Endothelial cell of umbilical vein (primary cell): Measurements from ENCODE around the gene DIPK2B. TPM values are rescaled to one million over a fixed set of nuclear protein-coding genes. Genes with fewer than 3 reads are reported as not detected.

Source experiments
- BruUV-seq: library from RNA; stranded (reverse); fragments of 400-500 nt; replicated peaks from 2 replicates; lab custom pipeline; 2021; lab: Mats Ljungman, UMichigan
- CTCF ChIA-PET: fragments of 300-600, 350-600 bp; sonication (Branson Sonifier 250); formaldehyde crosslinking; loops from one replicate; lab custom pipeline; 2021; ENCODE audit warnings: antibody characterized with exemption, inconsistent platforms; lab: Charles Lee
- POLR2A ChIA-PET: fragments of 300-600, 350-600 bp; sonication (Branson Sonifier 250); formaldehyde crosslinking; loops from one replicate; lab custom pipeline; 2021; ENCODE audit warnings: antibody characterized with exemption, inconsistent platforms; lab: Charles Lee
- DNase-seq: peaks from one replicate; pipeline ENCODE4 v3.0.0-alpha.2; 2011; ENCODE audit warnings: low read depth, low spot score
- FAIRE-seq: peaks from 2 replicates; lab custom pipeline; 2011; peaks lifted over from hg19 to GRCh38; lab: Jason Lieb, UNC
- H2AFZ ChIP-seq: 2 replicates; pipeline ENCODE4 v1.6.0; 2012; ENCODE audit warnings: low read depth, low read length, control low read depth, inconsistent platforms
- H3K27ac ChIP-seq: 2 replicates; pipeline ENCODE4 v1.5.1; 2011; ENCODE audit warnings: low read depth, mild to moderate bottlenecking, control low read depth, low read length, moderate library complexity; ENCODE audit not compliant: insufficient read depth
- H3K27me3 ChIP-seq, 2 experiments: 2 replicates each; pipeline versions ENCODE4 v1.6.0 to v1.6.1; 2011; ENCODE audit warnings: low read length in 2 of 2, mixed read lengths in 1 of 2; ENCODE audit not compliant: control insufficient read depth in 2 of 2, insufficient read depth in 2 of 2
- H3K36me3 ChIP-seq, 2 experiments: 2 replicates in 1 of 2; 3 replicates in 1 of 2; pipeline ENCODE4 v1.5.1; 2011; ENCODE audit warnings: low read length in 2 of 2, mild to moderate bottlenecking in 1 of 2, moderate library complexity in 1 of 2; ENCODE audit not compliant: control insufficient read depth in 2 of 2, insufficient read depth in 2 of 2; ENCODE audit errors: extremely low read depth in 1 of 2
- H3K4me1 ChIP-seq: 3 replicates; pipeline ENCODE4 v1.5.1; 2011; ENCODE audit warnings: mild to moderate bottlenecking, low read length; ENCODE audit not compliant: control insufficient read depth, insufficient read depth; ENCODE audit errors: extremely low read depth
- H3K4me2 ChIP-seq: 2 replicates; pipeline ENCODE4 v1.6.1; 2011; ENCODE audit warnings: low read length, control low read depth, mixed read lengths; ENCODE audit not compliant: insufficient read depth
- H3K4me3 ChIP-seq, 3 experiments: fragments of 200-600 bp in 1 of 3; sonication (generic), shearing (Covaris generic) in 1 of 3; replicated peaks in 1 of 3; 2 replicates each; pipeline ENCODE4 v1.5.1; 2011 to 2016; ENCODE audit warnings: control low read depth in 3 of 3, low read length in 3 of 3, mild to moderate bottlenecking in 2 of 3, inconsistent platforms in 1 of 3, low read depth in 1 of 3, moderate library complexity in 1 of 3; ENCODE audit not compliant: insufficient read depth in 1 of 3
- H3K79me2 ChIP-seq: 2 replicates; pipeline ENCODE4 v1.6.0; 2012; ENCODE audit warnings: low read length, inconsistent platforms; ENCODE audit not compliant: control insufficient read depth, insufficient read depth
- H3K9ac ChIP-seq: replicated peaks from 2 replicates; pipeline ENCODE3; 2011; ENCODE audit warnings: low read length, control low read depth; ENCODE audit not compliant: insufficient read depth; ENCODE audit errors: extremely low read depth
- H3K9me1 ChIP-seq: replicated peaks from 3 replicates; pipeline ENCODE4 v1.6.0; 2011; ENCODE audit warnings: mild to moderate bottlenecking, low read length; ENCODE audit not compliant: control insufficient read depth, insufficient read depth; ENCODE audit errors: extremely low read depth
- H3K9me3 ChIP-seq: replicated peaks from 2 replicates; pipeline ENCODE4 v1.5.1; 2012; ENCODE audit warnings: low read length, inconsistent platforms; ENCODE audit not compliant: control insufficient read depth, insufficient read depth
- H4K20me1 ChIP-seq: replicated peaks from 2 replicates; pipeline ENCODE3; 2011; ENCODE audit warnings: mild to moderate bottlenecking, low read length; ENCODE audit not compliant: control insufficient read depth, insufficient read depth; ENCODE audit errors: extremely low read depth
- EZH2 ChIP-seq: IDR thresholded peaks from 2 replicates; pipeline ENCODE4 v1.6.1; 2012; ENCODE audit warnings: borderline replicate concordance, low read depth, mild to moderate bottlenecking, moderate library complexity, low read length, inconsistent platforms; ENCODE audit not compliant: severe bottlenecking
- FOS ChIP-seq: IDR thresholded peaks from 2 replicates; pipeline ENCODE4 v1.6.1; 2011; ENCODE audit warnings: mild to moderate bottlenecking, low read length, moderate library complexity, borderline replicate concordance; ENCODE audit not compliant: insufficient read depth
- GATA2 ChIP-seq: IDR thresholded peaks from 2 replicates; pipeline ENCODE4 v1.7.0; 2011; ENCODE audit warnings: low read depth, mild to moderate bottlenecking, moderate library complexity, mixed read lengths, low read length; ENCODE audit not compliant: insufficient read length, insufficient read depth
- JUN ChIP-seq: IDR thresholded peaks from 2 replicates; pipeline ENCODE4 v1.6.1; 2011; ENCODE audit warnings: borderline replicate concordance, low read depth; ENCODE audit not compliant: insufficient read length, insufficient read depth
- MYC ChIP-seq: IDR thresholded peaks from one replicate; pipeline ENCODE4 v1.6.1; 2011; ENCODE audit warnings: mild to moderate bottlenecking, low read depth, low read length
- POLR2A ChIP-seq: IDR thresholded peaks from 2 replicates; pipeline ENCODE4 v1.6.1; 2012; ENCODE audit warnings: low read depth, mild to moderate bottlenecking, control low read depth, low read length
- POLR2AphosphoS5 ChIP-seq: IDR thresholded peaks from 2 replicates; pipeline ENCODE4 v1.6.1; 2012; ENCODE audit warnings: low read depth, mild to moderate bottlenecking, control low read depth, low read length, moderate library complexity; ENCODE audit not compliant: insufficient read depth
- dilution Hi-C: fragments of 300-500 bp; cut with MboI; formaldehyde crosslinking; loops from one replicate; pipeline ENCODE4 v1.15.0; 2019; ENCODE audit warnings: low sequenced_read_pairs; ENCODE audit not compliant: extremely low pct_ligation_motif_present
- intact Hi-C: fragments of 100-400 bp; cut with micrococcal nuclease; formaldehyde crosslinking; loops from one replicate; pipeline ENCODE4 v1.10.0; 2022
- polyA plus RNA-seq, 4 experiments: library from polyadenylated mRNA; depleted of rRNA in 3 of 4; stranded (reverse) in 3 of 4; unstranded in 1 of 4; fragments of >200 nt; gene quantifications; 2 replicates each; pipeline versions ENCODE4 v1.2.1 to v1.2.3, GENCODE V29; 2011 to 2012; ENCODE audit warnings: missing spikeins in 1 of 4
- total RNA-seq: library from RNA; stranded (reverse); gene quantifications from 2 replicates; pipeline ENCODE4 v1.2.3, GENCODE V29; 2021
- TF ChIP-seq, protein P1 (sequence below): IDR thresholded peaks from 2 replicates; pipeline ENCODE4 v1.6.1; 2011; ENCODE audit not compliant: insufficient read depth, insufficient read length
- TF ChIP-seq, protein P2 (sequence below), 2 donors: IDR thresholded peaks; 1 replicate in 1 of 2; 2 replicates in 1 of 2; pipeline ENCODE4 v1.5.1; 2011; ENCODE audit warnings: low read length in 2 of 2, mild to moderate bottlenecking in 2 of 2, moderate library complexity in 2 of 2, control low read depth in 1 of 2, inconsistent platforms in 1 of 2, low read depth in 1 of 2; ENCODE audit not compliant: insufficient read depth in 1 of 2; ENCODE audit errors: extremely low read depth in 1 of 2

Gene DIPK2B
- total and polyA plus RNA-seq, 2 donors (not counting 3 experiments of a cell fraction or from before 2014, with no cell fraction given): 46.0 to 106 TPM

DNA sequence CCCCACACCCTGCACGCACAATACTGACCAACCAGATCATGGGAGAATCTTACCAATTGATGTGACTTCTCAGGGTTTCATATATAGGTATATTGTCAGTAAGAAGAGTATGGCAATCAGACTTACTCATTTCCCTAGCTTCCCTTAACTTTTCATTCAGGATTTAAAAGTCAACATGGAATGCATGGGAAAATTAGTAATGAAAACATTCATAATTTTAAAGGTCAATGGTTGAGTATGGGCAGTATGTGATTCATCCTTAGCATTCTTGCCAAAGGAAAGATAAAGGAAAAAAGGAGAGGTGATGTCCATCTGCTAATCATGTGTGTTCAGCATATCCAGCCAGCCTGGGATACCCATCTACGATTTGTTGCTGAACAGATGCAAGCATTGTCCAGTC, 4.0 kb downstream of the DIPK2B start:
- dilution Hi-C loops: no loop called here
- Histone ChIP-seq H2AFZ (no peak overlapping the region), H3K27ac (peak overlapping the region; percentile 91), H3K4me2 (peak overlapping the region; percentile 25), H3K9me3 (no peaks in the 10 kb centered on the region), H3K9me1 (no peaks in the 10 kb centered on the region), H3K36me3 (no peaks in the 10 kb centered on the region), H3K9ac (peak overlapping the region; percentile 9), H3K27me3 (no peaks in the 10 kb centered on the region), H3K79me2 (peaks cover 3% of the 10 kb centered on the region), H3K4me3 (no peak overlapping the region), H3K4me1 (peaks cover 53% of the 10 kb centered on the region), H4K20me1 (no peaks in the 10 kb centered on the region)
- BruUV-seq: no TSS peak
- ChIA-PET CTCF (interaction anchor here (1.5 kb wide), 1 partner anchor 9 kb away, joined by 3 read pairs; no protein-coding TSS in a partner anchor), POLR2A (interaction anchor here (0.6 kb wide), 1 partner anchor 919 kb away, joined by 7 read pairs; no protein-coding TSS in a partner anchor)
- intact Hi-C loops: loop anchor here (2.0 to 10.0 kb wide), 6 partner anchors 111 to 654 kb away; partner anchors contain the start of gene FUNDC1
- TF ChIP-seq GATA2 (peak; percentile 68), POLR2A (no peak), MYC (no peak), EZH2 (no peak), JUN (peak; percentile 85), POLR2AphosphoS5 (peak; percentile 35), FOS (peak; percentile 73)
- TF ChIP-seq, protein P1, sequence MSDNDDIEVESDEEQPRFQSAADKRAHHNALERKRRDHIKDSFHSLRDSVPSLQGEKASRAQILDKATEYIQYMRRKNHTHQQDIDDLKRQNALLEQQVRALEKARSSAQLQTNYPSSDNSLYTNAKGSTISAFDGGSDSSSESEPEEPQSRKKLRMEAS: no peak
- TF ChIP-seq, protein P2, sequence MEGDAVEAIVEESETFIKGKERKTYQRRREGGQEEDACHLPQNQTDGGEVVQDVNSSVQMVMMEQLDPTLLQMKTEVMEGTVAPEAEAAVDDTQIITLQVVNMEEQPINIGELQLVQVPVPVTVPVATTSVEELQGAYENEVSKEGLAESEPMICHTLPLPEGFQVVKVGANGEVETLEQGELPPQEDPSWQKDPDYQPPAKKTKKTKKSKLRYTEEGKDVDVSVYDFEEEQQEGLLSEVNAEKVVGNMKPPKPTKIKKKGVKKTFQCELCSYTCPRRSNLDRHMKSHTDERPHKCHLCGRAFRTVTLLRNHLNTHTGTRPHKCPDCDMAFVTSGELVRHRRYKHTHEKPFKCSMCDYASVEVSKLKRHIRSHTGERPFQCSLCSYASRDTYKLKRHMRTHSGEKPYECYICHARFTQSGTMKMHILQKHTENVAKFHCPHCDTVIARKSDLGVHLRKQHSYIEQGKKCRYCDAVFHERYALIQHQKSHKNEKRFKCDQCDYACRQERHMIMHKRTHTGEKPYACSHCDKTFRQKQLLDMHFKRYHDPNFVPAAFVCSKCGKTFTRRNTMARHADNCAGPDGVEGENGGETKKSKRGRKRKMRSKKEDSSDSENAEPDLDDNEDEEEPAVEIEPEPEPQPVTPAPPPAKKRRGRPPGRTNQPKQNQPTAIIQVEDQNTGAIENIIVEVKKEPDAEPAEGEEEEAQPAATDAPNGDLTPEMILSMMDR (IDR thresholded peaks at IDR 0.05; ENCODE audit: extremely low read depth in 1 of 2, insufficient read depth in 1 of 2, low read depth in 1 of 2, low read length in 2 of 2): no peak
- peak; percentile 80 for FAIRE-seq
- DNase-seq: peak; percentile 86
